ENCODE results near the gene NLRP7.
A peak's percentile ranks its signal among the peaks of the same experiment; 100 is the strongest.

DNA sequence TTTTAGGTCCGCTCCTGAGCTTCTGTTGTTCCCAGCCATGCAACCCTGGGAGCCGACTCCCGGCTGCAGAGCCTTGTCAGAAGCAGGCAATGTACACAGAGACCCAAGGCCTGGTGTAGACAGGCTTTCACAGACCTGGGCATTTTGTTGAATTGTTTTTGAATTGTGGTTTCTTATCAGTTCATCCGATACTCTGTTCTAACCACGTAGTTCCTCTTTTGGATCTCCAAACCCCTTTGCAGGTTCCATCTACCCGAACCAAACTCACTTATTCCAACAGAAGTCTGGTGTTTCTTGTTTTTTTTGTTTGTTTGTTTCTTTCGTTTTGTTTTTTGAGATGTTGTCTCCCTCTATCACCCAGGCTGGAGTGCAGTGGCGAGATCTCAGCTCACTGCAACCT lies 12.5 kb upstream of the NLRP7 start:
- TF ChIP-seq, protein P1, sequence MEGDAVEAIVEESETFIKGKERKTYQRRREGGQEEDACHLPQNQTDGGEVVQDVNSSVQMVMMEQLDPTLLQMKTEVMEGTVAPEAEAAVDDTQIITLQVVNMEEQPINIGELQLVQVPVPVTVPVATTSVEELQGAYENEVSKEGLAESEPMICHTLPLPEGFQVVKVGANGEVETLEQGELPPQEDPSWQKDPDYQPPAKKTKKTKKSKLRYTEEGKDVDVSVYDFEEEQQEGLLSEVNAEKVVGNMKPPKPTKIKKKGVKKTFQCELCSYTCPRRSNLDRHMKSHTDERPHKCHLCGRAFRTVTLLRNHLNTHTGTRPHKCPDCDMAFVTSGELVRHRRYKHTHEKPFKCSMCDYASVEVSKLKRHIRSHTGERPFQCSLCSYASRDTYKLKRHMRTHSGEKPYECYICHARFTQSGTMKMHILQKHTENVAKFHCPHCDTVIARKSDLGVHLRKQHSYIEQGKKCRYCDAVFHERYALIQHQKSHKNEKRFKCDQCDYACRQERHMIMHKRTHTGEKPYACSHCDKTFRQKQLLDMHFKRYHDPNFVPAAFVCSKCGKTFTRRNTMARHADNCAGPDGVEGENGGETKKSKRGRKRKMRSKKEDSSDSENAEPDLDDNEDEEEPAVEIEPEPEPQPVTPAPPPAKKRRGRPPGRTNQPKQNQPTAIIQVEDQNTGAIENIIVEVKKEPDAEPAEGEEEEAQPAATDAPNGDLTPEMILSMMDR (IDR thresholded peaks at IDR 0.05; ENCODE audit: insufficient read depth, low read length), result no peak
- TF ChIP-seq, protein P2, sequence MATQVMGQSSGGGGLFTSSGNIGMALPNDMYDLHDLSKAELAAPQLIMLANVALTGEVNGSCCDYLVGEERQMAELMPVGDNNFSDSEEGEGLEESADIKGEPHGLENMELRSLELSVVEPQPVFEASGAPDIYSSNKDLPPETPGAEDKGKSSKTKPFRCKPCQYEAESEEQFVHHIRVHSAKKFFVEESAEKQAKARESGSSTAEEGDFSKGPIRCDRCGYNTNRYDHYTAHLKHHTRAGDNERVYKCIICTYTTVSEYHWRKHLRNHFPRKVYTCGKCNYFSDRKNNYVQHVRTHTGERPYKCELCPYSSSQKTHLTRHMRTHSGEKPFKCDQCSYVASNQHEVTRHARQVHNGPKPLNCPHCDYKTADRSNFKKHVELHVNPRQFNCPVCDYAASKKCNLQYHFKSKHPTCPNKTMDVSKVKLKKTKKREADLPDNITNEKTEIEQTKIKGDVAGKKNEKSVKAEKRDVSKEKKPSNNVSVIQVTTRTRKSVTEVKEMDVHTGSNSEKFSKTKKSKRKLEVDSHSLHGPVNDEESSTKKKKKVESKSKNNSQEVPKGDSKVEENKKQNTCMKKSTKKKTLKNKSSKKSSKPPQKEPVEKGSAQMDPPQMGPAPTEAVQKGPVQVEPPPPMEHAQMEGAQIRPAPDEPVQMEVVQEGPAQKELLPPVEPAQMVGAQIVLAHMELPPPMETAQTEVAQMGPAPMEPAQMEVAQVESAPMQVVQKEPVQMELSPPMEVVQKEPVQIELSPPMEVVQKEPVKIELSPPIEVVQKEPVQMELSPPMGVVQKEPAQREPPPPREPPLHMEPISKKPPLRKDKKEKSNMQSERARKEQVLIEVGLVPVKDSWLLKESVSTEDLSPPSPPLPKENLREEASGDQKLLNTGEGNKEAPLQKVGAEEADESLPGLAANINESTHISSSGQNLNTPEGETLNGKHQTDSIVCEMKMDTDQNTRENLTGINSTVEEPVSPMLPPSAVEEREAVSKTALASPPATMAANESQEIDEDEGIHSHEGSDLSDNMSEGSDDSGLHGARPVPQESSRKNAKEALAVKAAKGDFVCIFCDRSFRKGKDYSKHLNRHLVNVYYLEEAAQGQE (IDR thresholded peaks at IDR 0.05; ENCODE audit: insufficient replicate concordance, low read depth), result no peak
- TF ChIP-seq SPI1 (IDR thresholded peaks at IDR 0.05; ENCODE audit: borderline replicate concordance, low read depth) (peak; percentile 80), POLR2AphosphoS5 (IDR thresholded peaks at IDR 0.05; ENCODE audit: low read depth) (no peak)
